GM15510 (cell line): ENCODE results near the gene PSD.

Experiments
- POLR2A ChIP-seq: IDR thresholded peaks from 3 replicates; pipeline ENCODE4 v1.6.1; 2011; ENCODE audit warnings: borderline replicate concordance; ENCODE audit not compliant: insufficient read length; ENCODE audit errors: extremely low read depth

PSD gene

DNA sequence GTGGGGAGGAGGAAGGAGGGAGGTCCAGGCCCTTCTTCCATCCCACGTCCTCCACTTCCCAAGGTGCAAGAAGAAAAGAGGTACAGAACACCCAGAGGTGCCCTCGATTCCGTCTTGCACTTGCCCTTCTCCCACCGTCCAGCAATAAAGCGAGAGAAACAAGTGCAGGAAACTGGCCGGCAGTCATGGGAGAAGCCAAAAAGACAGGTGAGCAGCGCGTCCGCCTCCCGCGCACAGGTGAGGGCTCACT lies 31.5 kb upstream of the PSD start:
- TF ChIP-seq POLR2A = no peak

DNA sequence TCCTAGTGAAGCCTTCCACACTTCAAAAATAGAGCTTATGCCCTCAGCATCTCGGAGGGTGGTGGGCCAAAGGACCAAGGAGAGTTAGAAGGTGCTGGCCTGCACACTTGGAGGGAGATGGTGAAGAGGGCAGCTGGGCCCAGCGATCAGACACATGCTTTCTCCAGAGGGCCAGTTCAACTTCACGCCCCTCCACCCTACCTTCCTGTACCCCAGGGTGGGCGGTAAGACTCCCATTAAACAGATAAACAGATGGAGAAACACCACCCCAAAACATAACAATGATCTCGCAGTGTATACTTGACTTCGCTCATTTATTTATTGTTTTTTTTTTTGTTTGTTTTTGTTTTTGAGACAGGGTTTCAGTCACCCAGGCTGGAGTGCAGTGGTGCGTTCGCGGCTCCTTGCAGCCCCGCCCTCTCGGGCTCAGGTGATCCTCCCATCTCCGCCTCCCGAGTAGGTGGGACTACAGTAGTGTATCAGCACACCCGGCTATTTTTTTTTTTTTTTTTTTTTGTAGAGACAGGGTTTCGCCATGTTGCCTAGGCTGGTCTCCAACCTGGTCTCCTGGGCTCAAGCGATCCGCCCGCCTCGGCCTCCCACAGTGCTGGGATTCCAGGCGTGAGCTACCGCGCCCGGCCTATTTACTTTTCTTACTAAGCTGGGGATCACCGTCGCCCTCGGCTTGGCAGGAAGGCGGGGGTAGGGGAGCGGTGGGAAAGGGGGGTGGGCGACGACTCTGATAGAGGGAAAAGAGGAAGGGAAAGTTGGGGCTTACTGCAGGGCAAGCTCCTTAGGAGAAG lies 30.9 kb upstream of the PSD start:
- TF ChIP-seq POLR2A = peak; percentile 45

DNA sequence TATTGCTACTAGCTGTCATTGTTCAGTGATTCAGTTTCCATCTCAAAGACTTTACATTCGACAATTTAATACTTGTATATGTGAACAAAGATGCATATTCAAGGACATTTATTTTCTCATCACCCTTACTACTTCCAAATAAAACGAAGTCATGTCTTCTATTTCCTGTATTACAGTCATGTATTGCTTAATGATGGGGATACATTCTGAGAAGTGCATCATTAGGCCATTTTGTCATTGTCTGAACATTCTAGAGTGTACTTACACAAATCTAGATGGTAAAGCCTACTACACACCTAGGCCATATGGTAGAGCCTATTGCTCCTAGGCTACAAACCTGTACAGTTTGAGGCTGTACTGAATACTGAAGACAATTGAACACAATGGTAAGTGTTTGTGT lies 26.3 kb upstream of the PSD start:
- TF ChIP-seq POLR2A = no peak

DNA sequence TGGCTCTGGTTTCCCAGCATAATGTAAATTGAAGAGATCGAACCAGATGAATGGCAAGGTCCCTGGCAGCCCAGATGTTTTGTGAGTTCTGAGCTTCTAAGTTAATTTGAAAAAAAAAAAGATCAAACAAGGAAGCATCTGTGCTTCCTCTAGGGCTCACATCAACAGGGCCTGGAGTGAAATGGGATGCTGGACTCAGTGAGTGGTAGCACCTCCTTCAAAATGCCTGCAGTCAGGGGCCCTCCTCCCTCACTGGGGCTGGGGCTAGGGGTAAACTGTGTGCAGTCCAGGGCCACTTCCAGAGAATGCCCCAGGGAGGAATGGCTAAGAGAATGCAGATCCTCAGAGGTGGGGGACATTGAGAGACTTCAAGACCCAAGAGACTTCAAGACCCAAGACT lies 19.8 kb upstream of the PSD start:
- no peak for TF ChIP-seq POLR2A

DNA sequence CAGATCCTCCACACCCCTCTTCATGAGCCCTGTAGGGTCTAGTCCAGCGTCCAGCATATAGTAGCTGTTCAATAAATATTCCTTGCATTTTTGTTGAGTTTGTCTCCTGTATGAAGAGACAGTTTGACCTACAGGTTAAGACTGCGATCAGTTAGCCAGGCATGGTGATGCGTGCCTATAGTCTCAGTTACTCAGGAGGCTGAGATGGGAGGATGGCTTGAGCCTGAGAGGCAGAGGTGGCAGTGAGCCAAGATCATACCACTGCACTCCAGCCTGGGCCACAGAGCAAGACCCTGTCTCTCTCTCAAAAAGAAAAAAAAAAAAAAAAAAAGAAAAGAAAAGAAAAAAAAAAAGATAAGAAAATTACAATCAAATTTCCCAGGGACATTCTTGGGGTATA lies 18.9 kb upstream of the PSD start:
- no peak for TF ChIP-seq POLR2A

DNA sequence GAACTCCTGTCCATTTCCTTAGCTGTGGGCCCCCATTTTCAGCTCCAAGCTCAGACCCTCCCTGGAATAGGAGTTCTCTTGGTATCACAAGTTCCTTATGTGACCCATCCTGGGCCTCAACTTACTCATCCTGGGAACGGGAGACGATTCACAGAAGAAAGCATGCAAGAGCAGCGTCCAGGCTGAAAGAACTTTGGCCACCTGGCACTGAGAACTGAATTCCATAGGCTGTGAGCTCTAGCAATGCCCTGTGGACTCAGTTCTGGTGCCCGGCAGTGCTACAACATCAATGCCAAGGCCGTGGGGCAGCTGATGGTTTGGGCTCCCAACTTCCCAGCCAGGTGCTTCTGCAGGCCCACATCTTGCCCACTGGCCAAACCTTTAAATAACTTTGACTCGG lies 17.7 kb upstream of the PSD start:
- no peak for TF ChIP-seq POLR2A

DNA sequence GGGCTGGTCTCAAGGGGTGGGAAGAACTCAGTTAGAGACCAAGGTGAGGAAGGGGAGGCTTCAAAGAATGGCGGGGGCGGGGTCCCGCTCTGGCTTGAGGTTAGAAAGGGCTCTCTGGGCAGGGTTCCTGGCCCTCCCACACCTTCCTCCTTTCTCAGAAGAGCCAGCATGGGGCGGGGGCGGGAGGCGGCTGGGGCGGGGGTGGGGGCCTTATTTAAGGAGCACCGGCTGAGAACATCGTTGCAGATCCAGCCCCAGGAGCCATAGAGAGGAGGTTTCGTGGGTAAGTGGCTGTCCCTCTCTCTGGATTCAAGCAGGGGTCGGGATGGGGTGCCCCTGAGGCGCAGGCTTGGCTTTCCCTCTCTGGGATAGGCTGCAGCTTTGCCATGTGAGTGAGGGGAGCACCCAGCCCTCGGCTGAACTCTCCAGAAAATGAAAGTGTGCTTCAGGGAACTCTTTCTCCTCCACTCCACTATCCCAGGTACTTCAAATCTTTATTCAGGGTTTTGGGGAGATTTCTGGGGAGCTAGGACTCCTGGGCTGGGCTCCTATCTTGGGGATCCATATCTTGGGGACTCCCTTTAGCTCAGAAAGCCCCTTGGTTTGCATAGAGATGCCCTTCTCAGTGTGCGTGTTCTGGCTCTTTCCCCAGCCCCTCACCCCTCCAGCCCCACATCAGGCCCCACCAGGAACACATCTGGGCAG lies 17.1 kb upstream of the PSD start:
- TF ChIP-seq POLR2A = peak; percentile 61

DNA sequence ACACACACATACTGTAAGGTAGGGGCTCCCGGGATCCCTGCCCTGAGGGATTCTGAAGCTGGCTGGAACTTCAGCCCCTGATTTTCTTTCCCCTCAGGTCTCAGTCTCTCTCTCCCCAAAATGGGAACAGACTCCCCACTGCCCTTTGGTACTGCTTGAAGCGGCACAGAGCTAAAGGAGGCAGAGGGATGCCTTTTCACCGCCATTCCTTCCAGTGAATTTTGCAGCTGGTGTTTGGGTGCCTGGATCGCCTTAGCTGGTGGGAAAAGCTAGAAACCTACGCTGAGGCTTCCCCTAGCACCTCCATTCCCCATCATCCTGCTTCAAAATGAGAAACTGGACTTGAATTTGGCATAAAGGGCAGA lies 16.5 kb upstream of the PSD start:
- no peak for TF ChIP-seq POLR2A

DNA sequence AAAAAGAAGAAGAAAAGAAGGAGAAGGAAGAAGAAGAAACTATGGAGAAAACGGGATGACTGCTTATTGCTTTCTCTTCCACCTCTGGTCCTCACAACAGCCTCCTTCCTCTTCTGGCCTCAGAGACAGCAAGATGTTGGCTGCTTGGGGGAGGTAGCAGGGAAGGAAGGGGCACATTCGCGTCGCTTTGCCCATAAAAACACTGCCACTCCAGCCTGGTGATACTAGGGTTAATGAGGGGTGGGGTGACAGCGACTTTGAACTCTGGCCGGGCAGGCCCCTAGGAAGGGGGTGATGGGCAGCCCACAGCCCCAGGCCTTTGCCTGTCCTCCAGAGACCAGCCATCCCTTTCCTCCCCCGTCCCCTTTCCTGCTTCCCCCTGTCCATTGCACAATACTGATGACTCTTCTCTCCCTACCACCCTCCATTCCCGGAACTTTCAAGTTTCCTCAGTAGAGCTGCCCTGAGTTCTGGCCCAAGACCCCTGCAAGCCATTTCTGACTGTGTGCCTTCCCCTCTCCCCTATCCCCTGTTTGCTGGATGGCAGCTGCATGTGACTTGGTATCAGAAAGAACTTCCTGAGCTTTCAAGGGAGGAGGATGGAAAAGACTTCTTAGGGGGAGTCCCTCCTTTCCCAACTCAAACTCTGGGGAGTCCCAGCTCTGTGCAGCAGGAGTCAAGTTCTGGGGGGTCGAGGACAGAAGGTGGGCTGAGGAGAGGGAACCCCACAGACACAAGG lies 16.0 kb upstream of the PSD start:
- TF ChIP-seq POLR2A = no peak

DNA sequence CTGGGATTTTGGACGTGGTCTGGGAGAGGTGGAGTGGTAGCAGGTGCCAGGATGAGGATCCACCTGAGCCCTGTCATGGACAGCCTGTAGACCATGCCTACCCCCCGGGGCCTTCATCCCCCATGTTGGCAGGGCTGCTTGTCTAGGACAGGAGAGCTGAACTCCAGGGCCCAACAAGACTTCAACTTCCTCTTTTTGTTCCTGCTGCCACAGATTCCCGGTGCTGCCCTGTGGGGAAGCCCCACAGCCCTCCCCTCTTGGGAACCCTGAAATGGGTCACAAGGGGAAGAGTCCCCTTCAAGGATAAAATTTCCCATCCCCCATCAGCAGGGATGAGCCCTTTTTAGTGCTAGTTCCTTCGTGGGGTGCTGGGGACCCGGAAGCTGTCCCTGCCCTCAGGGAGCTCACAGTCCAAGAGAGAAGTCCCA lies 15.0 kb upstream of the PSD start:
- no peak for TF ChIP-seq POLR2A

DNA sequence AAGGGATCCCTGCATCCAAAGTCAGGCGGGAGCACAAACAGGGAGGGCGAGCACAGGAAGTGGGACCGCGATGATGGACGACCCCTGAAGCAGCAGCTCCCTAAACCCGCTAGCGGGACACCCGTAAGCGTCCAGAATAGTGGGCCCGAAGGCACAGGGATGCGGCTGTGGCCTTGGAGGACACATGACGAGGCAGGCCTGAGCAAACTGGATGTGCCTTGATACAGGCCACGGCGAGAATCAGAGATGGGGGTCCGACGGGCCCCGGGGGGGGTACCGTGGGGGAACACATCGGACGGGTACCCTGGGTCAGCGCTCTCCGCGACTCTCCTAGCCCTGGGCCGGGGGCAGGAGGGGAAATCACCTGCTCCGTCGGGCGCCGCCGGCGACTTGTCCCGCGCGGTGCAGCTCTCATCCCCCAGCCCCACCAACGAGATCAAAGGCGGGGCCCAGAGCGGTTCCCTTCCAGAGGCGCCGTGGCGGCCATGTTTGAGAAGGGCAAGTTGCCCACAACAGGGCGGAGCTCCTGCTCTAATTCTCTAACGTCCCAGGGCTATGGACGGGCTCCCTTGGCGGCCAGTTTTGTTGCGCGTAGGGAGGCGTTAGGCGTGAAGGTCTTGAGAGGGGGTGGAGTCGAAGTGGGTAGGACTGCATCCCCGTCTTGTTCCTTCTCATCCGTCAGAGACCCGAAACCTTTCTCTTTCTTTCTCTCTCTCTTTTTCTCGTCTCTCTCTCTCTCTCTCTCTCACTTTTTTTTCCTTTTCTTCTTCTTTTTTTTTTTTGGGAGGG lies 13.8 kb upstream of the PSD start, which contains the start of gene CUEDC2:
Gene CUEDC2 (minus strand): TSS at position 413 of the 789 bp plus-strand sequence. CDS start 7,386 bp downstream, outside the sequence.
- TF ChIP-seq POLR2A = peak; percentile 83

DNA sequence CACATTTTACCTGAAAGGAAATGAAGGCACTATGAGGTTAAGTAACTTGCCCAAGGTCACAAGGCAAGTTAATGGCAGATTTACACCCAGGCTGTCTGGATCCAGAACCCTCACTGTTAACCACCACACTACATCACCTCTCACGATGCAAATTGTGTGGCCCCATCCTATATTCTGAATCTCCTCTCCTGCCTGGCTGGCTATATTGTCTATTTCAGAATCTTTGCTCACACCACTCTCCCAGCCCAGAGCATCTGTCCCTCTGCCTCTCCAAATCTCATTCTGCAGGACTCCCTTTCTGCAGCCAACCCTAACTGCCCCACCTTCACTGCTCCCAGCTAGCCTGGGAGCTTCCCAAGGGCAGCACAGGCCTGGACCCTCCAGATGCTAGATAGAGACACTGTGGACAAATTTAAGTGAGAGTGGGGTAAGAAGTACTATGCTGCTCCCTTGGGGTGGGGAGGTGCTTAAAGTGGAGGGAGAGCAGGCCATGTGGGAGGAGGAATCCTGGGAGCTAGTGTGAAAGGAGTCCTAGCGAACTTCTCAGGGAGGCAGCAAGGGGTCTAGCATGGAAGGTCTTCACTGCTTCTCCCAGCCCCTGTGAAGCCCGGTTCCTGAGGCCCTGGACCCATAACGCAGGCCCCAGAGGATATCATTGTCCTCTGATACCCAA lies 13.0 kb upstream of the PSD start:
- TF ChIP-seq POLR2A = no peak

DNA sequence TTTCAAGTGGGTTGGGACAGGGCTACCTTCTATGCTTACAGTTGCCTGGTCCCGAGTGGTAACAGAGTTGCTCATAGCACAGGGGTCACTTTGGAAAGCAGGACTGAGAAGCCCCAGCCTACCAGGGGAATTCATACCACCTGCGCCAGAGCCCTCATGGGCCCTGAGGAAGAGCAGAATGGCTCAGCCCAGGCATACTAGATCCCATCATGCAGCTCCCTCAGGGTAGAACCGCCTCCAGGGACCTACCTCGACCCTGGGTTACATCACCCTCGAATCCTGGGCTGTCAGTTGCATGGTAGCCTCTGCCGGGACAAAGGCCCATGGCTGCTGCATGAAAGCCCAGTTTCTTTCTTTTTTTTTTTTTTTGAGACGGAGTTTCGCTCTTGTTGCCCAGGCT lies 10.9 kb upstream of the PSD start:
- TF ChIP-seq POLR2A = no peak

DNA sequence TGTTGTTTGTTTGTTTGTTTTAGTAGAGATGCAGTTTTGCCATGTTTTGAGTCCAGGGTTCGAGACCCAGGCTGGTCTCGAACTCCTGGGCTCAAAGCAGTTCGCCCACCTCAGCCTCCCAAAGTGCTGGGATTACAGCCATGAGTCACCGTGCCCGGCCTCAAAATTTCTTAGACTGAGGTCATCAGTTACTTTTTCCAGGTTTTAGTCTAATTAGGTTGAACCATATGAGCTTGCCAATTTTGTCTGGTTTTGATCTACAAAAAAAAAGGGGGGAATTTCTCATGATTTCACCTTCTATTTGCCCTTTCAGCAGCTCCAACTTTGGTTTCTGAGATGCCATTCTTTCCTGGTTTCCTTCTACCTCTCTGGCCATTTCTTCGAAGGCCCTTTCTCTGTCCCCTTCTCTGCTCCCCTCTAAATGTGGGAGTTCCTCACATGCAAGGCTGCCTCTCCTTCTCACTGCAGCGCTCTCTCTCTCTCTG lies 8.3 kb upstream of the PSD start:
- TF ChIP-seq POLR2A = no peak
